SK-N-SH treated with all-trans-retinoic acid at 6 μM for 48 hours (cell line): ENCODE results near the gene RRAD.

Experiments used
- ATAC-seq: fragments of 200-7000 bp; cut with Tn5 transposase; 3 replicates; pipeline ENCODE4 v1.9.1; 2020; ENCODE audit warnings: mild to moderate bottlenecking, moderate library complexity
- ARNTL ChIP-seq: fragments of 450-650 bp; formaldehyde crosslinking; IDR thresholded peaks from 2 replicates; pipeline ENCODE4 v1.5.0; 2020; ENCODE audit warnings: low read depth, mild to moderate bottlenecking, moderate library complexity, borderline replicate concordance
- BACH2 ChIP-seq: fragments of 250-450 bp; sonication (Bioruptor Pico); IDR thresholded peaks from 2 replicates; pipeline ENCODE4 v1.9.0; 2021; ENCODE audit warnings: mild to moderate bottlenecking, borderline replicate concordance
- CSDC2 ChIP-seq: fragments of 250-450 bp; sonication (Bioruptor Pico); IDR thresholded peaks from 2 replicates; pipeline ENCODE4 v1.5.0; 2020; ENCODE audit warnings: mild to moderate bottlenecking, moderate library complexity
- ESRRG ChIP-seq: fragments of 250-450 bp; sonication (Bioruptor Pico); IDR thresholded peaks from 2 replicates; pipeline ENCODE4 v1.6.1; 2021; ENCODE audit warnings: mild to moderate bottlenecking
- GLIS3 ChIP-seq: fragments of 250-450 bp; sonication (Bioruptor Pico); IDR thresholded peaks from 2 replicates; pipeline ENCODE4 v1.5.0; 2020; ENCODE audit warnings: mild to moderate bottlenecking, moderate library complexity
- ISL1 ChIP-seq: fragments of 250-450 bp; sonication (Bioruptor Pico); IDR thresholded peaks from 2 replicates; pipeline ENCODE4 v2.1.2; 2022; ENCODE audit warnings: mild to moderate bottlenecking, moderate library complexity
- OSR1 ChIP-seq: fragments of 250-450 bp; sonication (Bioruptor Pico); IDR thresholded peaks from 2 replicates; pipeline ENCODE4 v1.8.0; 2022; ENCODE audit warnings: moderate library complexity, mild to moderate bottlenecking, inconsistent platforms
- PPARA ChIP-seq: fragments of 250-450 bp; sonication (Bioruptor Pico); IDR thresholded peaks from 2 replicates; pipeline ENCODE4 v1.5.0; 2020; ENCODE audit warnings: mild to moderate bottlenecking, borderline replicate concordance
- RARB ChIP-seq: fragments of 250-450 bp; sonication (Bioruptor Pico); IDR thresholded peaks from 2 replicates; pipeline ENCODE4 v1.8.0; 2021; ENCODE audit warnings: mild to moderate bottlenecking, moderate library complexity
- TCF4 ChIP-seq: fragments of 250-450 bp; sonication (Bioruptor Pico); IDR thresholded peaks from 2 replicates; pipeline ENCODE4 v1.8.0; 2021; ENCODE audit warnings: mild to moderate bottlenecking, moderate library complexity, borderline replicate concordance
- TOX ChIP-seq: fragments of 250-450 bp; sonication (Bioruptor Pico); IDR thresholded peaks from 2 replicates; pipeline ENCODE4 v1.8.0; 2021; ENCODE audit warnings: mild to moderate bottlenecking, moderate library complexity, borderline replicate concordance
- ZC3H10 ChIP-seq: fragments of 250-450 bp; sonication (Bioruptor Pico); IDR thresholded peaks from 2 replicates; pipeline ENCODE4 v1.5.1; 2021; ENCODE audit warnings: mild to moderate bottlenecking, moderate library complexity
- ZFP3 ChIP-seq: fragments of 250-450 bp; sonication (Bioruptor Pico); IDR thresholded peaks from 2 replicates; pipeline ENCODE4 v1.5.0; 2020; ENCODE audit warnings: mild to moderate bottlenecking, moderate library complexity
- ZFP30 ChIP-seq: fragments of 450-650 bp; formaldehyde crosslinking; IDR thresholded peaks from 2 replicates; pipeline ENCODE4 v1.5.0; 2022; ENCODE audit warnings: mild to moderate bottlenecking, moderate library complexity
- ZNF565 ChIP-seq: fragments of 450-650 bp; formaldehyde crosslinking; conservative IDR thresholded peaks from 2 replicates; pipeline ENCODE4 v1.5.0; 2020; ENCODE audit warnings: low read depth, mild to moderate bottlenecking, moderate library complexity
- ZNF70 ChIP-seq: fragments of 450-650 bp; formaldehyde crosslinking; IDR thresholded peaks from 2 replicates; pipeline ENCODE4 v1.5.0; 2020; ENCODE audit warnings: mild to moderate bottlenecking, moderate library complexity
- TF ChIP-seq, protein P1 (sequence below): fragments of 250-450 bp; sonication (Bioruptor Pico); IDR thresholded peaks from 2 replicates; pipeline ENCODE4 v1.8.0; 2021; ENCODE audit warnings: low read depth, mild to moderate bottlenecking, moderate library complexity, borderline replicate concordance
- TF ChIP-seq, protein P2 (sequence below): fragments of 250-450 bp; sonication (Bioruptor Pico); IDR thresholded peaks from 2 replicates; pipeline ENCODE4 v1.5.0; 2020; ENCODE audit warnings: mild to moderate bottlenecking, moderate library complexity
- TF ChIP-seq, protein P3 (sequence below): fragments of 250-450 bp; sonication (Bioruptor Pico); IDR thresholded peaks from 2 replicates; pipeline ENCODE4 v1.5.1; 2021; ENCODE audit warnings: mild to moderate bottlenecking, moderate library complexity
- TF ChIP-seq, protein P4 (sequence below): fragments of 250-450 bp; sonication (Bioruptor Pico); IDR thresholded peaks from 2 replicates; pipeline ENCODE4 v1.8.0; 2020; ENCODE audit warnings: mild to moderate bottlenecking, moderate library complexity, borderline replicate concordance

The RRAD gene

DNA sequence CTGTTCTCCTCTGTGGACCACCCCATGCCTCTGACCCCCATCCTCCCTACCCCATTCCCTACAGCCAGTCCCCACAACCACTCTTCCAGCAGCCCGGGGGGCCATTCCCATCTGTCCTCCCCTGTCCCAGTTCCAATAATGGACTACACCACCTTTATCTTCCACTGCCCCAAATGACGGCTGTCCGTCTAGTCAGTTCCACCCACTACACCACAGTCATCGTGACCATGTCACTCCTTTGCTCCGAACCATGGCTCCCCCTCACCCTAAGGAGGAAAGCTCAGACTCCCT, 29.7 kb downstream of the RRAD start (continued):
- TF ChIP-seq, protein P1, sequence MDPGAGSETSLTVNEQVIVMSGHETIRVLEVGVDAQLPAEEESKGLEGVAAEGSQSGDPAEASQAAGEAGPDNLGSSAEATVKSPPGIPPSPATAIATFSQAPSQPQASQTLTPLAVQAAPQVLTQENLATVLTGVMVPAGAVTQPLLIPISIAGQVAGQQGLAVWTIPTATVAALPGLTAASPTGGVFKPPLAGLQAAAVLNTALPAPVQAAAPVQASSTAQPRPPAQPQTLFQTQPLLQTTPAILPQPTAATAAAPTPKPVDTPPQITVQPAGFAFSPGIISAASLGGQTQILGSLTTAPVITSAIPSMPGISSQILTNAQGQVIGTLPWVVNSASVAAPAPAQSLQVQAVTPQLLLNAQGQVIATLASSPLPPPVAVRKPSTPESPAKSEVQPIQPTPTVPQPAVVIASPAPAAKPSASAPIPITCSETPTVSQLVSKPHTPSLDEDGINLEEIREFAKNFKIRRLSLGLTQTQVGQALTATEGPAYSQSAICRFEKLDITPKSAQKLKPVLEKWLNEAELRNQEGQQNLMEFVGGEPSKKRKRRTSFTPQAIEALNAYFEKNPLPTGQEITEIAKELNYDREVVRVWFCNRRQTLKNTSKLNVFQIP (CRISPR knock-in tag), result no peak

DNA sequence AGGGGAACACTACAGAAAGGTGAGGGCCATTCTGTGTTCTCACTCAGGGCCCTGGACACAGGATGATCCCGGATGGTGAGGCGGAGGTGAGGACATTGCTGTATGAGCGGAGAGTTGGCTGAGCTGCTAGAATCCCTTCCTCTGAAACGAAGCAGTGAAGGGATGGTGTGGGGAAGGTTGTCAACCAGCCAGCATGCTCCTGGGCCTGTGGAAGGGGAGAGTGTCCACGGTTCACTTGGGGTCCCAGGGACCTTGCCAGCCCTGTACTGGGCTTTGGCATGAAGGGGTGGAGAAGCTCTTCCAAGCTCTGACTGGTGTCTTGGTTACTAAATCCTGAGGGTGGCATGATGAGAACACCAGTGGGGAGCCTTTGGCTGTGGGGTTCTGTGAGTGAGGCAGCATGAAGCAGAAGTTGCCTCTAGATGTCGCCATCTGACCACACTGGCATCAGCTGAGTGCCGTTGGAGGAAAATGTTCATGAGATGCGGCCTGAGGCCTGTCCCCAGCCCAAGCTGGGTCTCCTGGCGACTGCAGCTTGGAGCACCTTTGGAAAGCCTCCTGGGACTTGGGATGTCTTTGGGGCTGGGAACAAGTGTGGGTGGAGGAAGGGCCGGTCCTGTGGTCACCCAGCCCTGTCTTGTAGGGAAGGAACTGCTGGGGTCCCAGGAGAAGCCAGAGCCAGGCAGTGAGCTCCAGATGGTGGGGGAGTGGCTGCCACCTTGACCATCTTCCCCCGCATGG, 30.2 kb downstream of the RRAD start:
- peak; percentile 96 for ATAC-seq
- no peak for TF ChIP-seq TOX (CRISPR knock-in tag)
- no peak for TF ChIP-seq CSDC2 (CRISPR knock-in tag)
- TF ChIP-seq ZFP3 (CRISPR knock-in tag), result no peak
- TF ChIP-seq ZNF70, result no peak
- TF ChIP-seq ESRRG, result no peak
- no peak for TF ChIP-seq BACH2
- TF ChIP-seq, protein P2, sequence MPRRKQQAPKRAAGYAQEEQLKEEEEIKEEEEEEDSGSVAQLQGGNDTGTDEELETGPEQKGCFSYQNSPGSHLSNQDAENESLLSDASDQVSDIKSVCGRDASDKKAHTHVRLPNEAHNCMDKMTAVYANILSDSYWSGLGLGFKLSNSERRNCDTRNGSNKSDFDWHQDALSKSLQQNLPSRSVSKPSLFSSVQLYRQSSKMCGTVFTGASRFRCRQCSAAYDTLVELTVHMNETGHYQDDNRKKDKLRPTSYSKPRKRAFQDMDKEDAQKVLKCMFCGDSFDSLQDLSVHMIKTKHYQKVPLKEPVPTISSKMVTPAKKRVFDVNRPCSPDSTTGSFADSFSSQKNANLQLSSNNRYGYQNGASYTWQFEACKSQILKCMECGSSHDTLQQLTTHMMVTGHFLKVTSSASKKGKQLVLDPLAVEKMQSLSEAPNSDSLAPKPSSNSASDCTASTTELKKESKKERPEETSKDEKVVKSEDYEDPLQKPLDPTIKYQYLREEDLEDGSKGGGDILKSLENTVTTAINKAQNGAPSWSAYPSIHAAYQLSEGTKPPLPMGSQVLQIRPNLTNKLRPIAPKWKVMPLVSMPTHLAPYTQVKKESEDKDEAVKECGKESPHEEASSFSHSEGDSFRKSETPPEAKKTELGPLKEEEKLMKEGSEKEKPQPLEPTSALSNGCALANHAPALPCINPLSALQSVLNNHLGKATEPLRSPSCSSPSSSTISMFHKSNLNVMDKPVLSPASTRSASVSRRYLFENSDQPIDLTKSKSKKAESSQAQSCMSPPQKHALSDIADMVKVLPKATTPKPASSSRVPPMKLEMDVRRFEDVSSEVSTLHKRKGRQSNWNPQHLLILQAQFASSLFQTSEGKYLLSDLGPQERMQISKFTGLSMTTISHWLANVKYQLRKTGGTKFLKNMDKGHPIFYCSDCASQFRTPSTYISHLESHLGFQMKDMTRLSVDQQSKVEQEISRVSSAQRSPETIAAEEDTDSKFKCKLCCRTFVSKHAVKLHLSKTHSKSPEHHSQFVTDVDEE (CRISPR knock-in tag), result no peak
- no peak for TF ChIP-seq ZC3H10
- no peak for TF ChIP-seq PPARA (CRISPR knock-in tag)
- no peak for TF ChIP-seq OSR1
- TF ChIP-seq, protein P3, sequence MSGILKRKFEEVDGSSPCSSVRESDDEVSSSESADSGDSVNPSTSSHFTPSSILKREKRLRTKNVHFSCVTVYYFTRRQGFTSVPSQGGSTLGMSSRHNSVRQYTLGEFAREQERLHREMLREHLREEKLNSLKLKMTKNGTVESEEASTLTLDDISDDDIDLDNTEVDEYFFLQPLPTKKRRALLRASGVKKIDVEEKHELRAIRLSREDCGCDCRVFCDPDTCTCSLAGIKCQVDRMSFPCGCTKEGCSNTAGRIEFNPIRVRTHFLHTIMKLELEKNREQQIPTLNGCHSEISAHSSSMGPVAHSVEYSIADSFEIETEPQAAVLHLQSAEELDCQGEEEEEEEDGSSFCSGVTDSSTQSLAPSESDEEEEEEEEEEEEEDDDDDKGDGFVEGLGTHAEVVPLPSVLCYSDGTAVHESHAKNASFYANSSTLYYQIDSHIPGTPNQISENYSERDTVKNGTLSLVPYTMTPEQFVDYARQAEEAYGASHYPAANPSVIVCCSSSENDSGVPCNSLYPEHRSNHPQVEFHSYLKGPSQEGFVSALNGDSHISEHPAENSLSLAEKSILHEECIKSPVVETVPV (CRISPR knock-in tag), result no peak
- TF ChIP-seq, protein P4, sequence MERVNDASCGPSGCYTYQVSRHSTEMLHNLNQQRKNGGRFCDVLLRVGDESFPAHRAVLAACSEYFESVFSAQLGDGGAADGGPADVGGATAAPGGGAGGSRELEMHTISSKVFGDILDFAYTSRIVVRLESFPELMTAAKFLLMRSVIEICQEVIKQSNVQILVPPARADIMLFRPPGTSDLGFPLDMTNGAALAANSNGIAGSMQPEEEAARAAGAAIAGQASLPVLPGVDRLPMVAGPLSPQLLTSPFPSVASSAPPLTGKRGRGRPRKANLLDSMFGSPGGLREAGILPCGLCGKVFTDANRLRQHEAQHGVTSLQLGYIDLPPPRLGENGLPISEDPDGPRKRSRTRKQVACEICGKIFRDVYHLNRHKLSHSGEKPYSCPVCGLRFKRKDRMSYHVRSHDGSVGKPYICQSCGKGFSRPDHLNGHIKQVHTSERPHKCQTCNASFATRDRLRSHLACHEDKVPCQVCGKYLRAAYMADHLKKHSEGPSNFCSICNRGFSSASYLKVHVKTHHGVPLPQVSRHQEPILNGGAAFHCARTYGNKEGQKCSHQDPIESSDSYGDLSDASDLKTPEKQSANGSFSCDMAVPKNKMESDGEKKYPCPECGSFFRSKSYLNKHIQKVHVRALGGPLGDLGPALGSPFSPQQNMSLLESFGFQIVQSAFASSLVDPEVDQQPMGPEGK (CRISPR knock-in tag), result no peak
- no peak for TF ChIP-seq GLIS3 (CRISPR knock-in tag)
- no peak for TF ChIP-seq TCF4 (CRISPR knock-in tag)
- TF ChIP-seq RARB (CRISPR knock-in tag), result no peak
- TF ChIP-seq ARNTL (CRISPR knock-in tag), result no peak
- no peak for TF ChIP-seq ISL1 (CRISPR knock-in tag)
- TF ChIP-seq, protein P1 (CRISPR knock-in tag), result no peak
- TF ChIP-seq, all 23 proteins: peak for 0

DNA sequence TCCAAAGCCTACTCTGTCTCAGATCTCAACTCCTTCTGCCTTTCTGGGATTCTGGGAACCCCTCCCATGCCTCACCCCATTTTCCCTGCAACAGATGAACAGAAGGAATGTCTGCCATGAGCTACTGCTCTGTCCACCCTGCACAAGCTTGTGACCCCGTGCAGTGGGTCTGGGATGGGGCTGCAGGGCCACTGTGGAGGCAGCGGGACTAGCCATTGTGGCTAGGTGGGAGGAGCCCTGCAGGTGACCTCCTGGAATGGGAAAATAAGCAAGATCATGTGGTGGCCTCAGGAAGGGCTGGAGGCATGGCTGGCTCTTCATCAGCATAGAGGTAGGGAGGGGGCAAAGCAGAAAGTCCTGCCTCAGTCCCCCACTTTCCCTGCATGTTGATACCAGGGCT, 31.3 kb downstream of the RRAD start:
- TF ChIP-seq OSR1, result no peak
- ATAC-seq, result no peak

DNA sequence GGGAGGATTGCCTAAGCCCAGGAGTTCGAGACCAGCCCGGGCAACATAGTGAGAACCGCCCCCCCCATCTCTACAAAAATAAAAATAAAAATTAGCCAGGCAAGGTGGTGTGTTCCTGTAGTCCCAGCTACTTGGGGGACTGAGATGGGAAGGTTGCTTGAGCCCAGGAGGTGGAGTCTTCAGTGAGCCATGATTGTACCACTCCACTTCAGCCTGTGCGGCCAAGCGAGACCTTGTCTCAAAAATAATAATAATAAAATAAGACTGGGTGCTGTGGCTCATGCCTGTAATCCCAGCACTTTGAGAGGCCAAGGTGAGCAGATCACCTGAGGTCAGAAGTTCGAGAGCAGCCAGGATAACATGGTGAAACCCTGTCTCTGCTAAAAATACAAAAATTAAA, 33.5 kb downstream of the RRAD start:
- ATAC-seq, result no peak
- no peak for TF ChIP-seq GLIS3 (CRISPR knock-in tag)
- TF ChIP-seq, protein P2 (CRISPR knock-in tag), result no peak
- no peak for TF ChIP-seq PPARA (CRISPR knock-in tag)
- no peak for TF ChIP-seq ZNF565 (CRISPR knock-in tag)
- TF ChIP-seq OSR1, result no peak
- TF ChIP-seq, protein P1 (CRISPR knock-in tag), result no peak
- no peak for TF ChIP-seq CSDC2 (CRISPR knock-in tag)
- TF ChIP-seq ZFP30 (CRISPR knock-in tag), result no peak
- no peak for TF ChIP-seq BACH2
- TF ChIP-seq, protein P3 (CRISPR knock-in tag), result no peak
